GM21515 (cell line): ENCODE measurements around the gene MBLAC1.
"Not testable (repeated sequence)": the region's sequence is repeated elsewhere in the genome, so short reads cannot be mapped to it uniquely, and the experiment has no call there.

ENCODE experiments used
- ATAC-seq: cut with Tn5 transposase; IDR thresholded peaks from one replicate; pipeline ENCODE4 v1.9.1; 2021; ENCODE audit not compliant: unreplicated experiment

MBLAC1 gene

DNA sequence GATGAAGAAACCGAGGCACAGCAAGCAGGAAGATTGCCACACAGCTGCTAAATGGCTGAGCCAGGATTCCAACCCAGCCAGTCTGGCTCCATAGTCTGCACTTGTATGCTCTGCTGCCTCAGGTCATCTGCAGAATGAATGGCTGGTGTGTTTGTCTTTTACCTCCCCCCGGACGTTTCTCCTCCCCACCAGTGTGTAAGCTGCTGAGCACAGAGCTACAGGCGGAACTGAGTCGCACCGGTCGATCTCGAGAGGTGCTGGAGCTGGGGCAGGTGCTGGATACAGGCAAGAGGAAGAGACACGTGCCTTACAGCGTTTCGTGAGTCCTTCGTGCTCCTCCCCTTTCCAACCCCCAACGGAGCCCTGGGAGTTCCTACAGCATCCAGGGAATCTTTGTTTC is 4.7 kb upstream of the MBLAC1 start:
- no peak for ATAC-seq

DNA sequence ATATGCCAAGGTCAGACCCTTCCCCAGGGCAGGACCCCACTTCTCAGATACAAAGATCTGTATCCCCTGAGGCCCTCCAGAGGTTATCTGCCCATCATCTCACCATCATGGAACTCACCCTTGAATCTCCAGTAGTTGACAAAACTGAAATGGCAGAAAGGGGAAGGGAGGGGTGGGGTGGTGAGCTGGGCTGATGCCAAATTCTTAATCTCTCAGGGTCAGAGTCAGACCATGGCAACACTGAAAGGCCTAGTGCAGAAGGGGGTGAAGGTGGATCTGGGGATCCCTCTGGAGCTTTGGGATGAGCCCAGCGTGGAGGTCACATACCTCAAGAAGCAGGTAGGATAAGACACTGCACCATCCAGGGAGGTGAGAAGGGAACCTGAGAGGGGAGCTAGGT is 4.2 kb upstream of the MBLAC1 start:
- ATAC-seq: no peak

DNA sequence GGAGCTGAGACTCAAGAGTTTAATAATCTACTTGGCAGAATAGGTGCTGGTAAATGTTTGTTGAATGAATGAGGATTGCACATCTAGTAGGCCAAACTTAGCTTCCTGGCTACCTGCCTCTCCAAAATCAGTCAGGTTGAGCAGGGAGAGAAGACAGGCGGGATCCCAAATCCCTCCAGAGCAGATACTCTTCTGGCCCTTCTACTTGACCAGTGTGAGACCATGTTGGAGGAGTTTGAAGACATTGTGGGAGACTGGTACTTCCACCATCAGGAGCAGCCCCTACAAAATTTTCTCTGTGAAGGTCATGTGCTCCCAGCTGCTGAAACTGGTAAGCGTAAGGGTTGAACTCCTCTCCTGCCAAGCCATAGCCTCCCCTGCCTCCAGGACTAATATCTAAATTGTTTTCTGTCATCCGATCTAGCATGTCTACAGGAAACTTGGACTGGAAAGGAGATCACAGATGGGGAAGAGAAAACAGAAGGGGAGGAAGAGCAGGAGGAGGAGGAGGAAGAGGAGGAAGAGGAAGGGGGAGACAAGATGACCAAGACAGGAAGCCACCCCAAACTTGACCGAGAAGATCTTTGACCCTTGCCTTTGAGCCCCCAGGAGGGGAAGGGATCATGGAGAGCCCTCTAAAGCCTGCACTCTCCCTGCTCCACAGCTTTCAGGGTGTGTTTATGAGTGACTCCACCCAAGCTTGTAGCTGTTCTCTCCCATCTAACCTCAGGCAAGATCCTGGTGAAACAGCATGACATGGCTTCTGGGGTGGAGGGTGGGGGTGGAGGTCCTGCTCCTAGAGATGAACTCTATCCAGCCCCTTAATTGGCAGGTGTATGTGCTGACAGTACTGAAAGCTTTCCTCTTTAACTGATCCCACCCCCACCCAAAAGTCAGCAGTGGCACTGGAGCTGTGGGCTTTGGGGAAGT is 2.2 kb upstream of the MBLAC1 start:
- no peak for ATAC-seq

DNA sequence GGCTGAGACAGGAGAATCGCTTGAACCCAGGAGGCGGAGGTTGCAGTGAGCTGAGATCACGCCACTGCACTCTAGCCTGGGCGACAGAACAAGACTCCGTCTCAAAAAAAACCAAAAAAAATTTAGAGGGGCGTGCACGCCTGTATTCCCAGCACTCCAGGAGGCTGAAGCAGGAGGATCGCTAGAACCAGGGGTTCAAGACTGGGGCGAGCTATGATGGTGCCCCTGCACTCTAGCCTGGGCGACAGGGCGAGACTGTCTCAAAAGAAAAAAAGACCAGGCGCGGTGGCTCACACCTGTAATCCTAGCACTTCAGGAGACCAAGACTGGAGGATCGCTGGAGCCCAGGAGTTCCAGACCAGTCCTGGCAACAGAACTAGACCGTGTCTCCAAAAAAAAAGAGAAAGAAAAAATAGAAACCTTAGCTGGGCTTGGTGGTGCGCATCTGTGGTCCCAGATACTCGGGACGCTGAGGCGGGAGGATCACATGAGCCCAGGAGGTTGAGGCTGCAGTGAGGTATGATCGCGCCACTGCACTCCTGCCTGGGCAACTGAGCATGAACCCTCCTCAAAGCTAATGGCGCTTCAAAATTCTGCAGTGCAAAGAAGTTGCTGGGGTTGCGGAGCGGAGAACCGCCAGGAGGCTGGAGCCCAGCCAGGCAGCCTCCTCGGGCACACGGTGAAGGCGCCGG is 382 bp upstream of the MBLAC1 start:
- ATAC-seq: peak; percentile 26

DNA sequence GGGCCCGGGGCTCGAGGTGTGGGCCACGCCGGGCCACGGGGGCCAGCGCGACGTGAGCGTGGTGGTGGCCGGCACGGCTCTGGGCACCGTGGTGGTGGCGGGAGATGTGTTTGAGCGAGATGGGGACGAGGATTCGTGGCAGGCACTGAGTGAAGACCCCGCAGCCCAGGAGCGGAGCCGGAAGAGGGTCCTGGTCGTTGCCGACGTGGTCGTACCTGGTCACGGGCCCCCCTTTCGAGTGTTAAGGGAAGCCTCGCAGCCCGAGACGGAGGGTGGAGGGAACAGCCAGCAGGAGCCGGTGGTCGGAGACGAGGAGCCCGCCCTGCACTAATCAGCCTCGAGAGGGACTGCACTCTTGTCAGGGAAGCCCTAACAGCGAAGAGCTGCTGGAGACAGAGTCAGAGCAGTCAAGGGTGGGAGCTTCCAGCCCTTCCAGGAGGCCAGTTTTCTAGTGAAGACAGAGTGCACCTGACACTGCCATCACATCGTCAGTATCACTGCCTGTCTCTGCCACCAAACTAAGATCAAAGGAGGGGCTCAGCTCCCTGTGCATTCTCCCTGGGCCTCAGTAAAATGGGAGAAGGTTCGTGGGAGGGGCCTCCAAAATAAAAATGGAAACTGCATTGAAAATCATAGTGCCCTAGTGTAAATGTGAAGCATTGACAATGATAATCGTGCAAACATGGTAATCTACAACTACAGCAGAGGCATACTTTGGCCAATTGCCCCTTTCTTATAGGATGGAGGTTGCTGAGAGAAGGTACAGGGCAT is 1.3 kb downstream of the MBLAC1 start:
- peak; percentile 1 for ATAC-seq

DNA sequence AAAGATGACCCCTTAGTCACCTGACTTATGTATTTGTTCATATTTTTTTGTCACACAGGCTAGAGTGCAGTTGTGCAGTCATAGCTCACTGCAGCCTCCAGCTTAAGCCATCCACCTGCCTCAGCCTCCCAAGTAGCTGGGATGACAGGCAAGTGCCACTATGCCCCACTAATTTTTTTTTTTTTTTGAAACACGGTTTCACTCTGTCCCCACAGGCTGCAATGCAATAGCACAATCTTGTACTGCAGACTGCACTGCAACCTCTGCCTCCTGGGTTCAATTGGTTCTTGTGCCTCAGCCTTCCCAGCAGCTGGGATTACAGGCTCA is 1.8 kb downstream of the MBLAC1 start:
- no peak for ATAC-seq

DNA sequence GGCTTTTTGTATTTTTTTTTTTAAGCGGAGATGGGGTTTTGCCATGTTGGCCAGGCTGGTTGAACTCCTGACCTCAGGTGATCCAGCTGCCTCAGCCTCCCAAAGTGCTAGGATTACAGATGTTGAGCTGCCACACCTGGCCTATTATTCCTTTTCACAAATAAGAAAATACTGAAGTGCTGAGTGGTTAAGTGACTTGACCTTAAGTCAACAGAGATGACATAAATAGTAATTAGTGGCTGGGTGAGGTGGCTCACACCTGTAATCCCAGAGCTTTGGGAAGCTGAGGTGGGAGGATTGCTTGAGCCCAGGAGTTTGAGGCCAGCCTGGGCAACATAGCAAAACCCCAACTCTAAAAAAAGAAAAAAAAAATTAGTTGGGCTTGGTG is 3.4 kb downstream of the MBLAC1 start:
- not testable (repeated sequence) for ATAC-seq

DNA sequence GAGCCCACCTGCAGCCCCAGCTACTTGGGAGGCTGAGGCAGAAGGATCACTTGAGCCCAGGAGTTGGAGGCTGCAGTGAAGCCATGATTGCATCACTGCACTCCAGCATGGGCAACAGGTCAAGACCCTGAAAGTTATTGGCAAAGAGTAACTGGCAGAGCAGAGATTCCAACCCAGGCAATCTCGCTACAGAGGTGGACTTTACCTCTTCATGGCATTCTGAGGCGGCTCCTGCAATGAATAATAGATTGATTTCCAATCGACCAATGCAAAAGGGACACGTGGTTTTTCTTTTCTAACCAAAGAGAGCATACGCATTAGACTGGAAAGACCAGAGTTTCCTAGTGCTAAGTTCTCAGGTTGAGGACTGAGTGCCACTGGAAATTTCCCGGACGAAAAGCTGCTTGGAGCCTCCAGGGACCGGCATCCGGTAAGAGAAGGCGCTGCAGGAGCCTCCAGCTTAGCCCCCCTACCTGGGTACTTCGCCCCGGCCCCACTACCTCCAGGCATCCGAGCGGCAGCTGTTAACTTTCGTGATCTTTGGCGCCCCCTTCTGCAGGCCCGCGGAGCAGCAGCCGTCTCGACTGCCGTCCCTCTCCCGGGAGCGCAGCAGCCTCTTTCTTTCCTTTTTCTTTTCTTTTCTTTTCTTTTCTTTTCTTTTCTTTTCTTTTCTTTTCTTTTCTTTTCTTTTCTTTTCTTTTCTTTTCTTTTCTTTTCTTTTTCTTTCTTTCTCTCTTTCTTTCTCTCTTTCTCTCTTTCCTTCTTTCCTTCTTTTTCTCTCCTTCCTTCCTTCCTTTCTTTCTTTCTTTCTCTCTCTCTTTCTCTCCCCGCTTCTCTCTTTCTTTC is 4.1 kb downstream of the MBLAC1 start:
- no peak for ATAC-seq

DNA sequence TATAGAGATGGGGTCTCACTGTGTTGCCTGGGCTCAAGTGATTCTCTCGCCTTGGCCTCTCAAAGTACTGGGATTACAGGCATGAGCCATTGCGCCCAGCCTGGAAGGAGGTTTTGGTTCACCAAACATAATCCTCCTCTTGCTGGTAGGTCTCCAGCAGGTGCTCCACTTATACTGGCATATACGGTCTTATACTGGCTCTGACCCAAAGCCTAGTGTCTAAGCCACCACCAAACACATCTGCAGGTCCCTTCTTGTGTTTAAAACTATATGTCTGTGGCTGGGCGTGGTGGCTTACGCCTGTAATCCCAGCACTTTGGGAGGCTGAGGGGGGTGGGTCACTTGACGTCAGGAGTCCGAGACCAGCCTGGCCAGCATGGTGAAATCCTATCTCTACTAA is 5.4 kb downstream of the MBLAC1 start:
- ATAC-seq: no peak

DNA sequence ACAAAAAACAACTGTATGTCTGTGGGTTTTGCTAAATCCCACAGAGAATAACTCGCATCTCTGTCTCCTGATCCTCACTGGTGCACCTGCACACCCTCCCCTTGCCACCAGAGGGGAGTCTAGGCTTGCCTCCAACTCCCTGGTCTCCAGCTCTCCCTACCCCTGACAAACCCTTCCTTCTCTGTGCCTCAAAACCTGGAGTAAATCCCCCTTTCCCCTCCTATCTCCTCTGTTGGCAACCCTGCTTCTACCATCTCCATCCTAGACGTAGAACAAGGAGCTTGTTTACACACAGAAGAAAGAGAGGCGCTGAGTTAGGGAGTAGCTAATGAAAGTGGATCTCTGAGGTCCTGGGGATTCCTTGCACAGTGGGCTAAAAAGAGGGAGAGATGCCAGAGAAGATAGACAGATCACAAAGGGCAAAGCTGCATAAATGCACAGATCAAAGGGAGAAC is 6.0 kb downstream of the MBLAC1 start:
- ATAC-seq: peak; percentile 51

DNA sequence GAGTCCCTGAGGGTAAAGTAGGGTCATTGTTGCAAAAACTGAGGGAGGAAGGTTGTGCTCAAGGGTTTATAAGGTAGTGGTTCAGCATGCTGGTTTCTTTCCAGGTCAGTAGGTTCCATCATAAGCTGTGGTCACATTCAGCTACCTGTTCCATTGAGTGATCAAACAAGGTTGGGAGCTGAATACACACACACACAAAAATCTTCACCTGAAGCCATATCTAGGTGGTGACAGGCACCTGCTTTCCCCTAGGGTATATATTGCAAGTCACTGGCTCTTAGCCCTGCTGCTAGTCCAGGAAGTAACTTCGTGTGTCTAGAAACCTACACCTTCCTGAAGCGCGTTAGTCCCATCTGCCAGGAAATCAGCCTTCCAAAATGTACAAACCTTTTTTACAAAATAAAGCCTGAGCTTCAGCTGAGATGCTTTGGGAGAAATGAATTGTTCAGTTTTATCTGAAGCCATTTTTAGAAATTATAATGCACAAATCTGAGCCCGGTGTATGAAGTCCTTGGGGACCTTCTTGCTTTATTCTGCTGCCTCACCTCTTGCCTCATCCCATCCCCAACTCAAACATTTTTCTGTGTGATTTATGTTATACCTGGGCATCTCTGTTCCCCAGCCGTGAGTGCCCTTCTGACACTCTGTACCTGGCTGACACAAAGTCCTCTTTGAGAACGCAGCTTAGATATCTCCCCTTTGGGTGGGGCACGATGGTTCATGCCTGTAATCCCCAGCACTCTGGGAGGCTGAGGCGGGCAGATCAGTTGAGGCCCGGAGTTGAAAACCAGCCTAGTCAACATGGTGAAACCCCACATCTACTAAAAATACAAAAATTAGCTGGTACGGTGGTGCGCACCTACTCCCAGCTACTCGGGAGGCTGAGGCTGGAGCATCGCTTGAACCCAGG is 11.3 kb downstream of the MBLAC1 start:
- no peak for ATAC-seq

DNA sequence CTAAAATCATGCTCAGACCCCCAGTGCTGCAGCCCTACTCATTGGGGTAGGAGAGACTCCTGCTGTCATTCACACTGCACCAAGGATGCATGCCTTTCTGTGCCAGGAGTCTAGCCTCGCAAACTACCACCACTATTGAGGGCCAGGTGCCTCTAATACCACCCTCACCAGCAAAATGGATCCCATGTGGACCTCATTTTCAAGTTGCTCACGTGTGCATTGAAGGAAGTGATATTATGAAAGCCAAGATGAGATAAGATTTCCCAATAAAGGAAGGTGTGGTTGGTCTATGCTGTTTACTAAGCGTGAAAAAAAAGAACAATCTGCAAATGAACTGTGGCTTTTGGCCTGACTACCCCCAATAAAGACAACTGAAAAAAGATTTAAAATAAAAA is 14.8 kb downstream of the MBLAC1 start:
- no peak for ATAC-seq

DNA sequence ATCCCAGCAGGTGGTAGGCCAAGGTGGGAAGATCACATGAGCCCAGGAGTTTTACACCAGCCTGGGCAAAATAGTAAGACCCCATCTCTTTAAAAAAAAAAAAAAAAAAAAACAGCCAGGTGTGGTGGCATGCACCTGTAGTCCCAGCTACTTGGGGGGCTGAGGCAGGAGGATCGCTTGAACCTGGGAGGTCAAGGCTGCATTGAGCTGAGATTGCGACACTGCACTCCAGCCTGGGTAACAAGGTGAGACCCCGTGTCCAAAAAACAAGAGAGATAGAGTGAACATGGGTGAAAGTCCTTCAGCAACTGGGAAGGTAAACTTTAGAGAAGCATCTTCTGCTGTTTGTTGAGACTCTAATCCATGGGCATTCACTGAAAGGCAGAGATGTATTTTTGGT is 15.7 kb downstream of the MBLAC1 start:
- no peak for ATAC-seq

DNA sequence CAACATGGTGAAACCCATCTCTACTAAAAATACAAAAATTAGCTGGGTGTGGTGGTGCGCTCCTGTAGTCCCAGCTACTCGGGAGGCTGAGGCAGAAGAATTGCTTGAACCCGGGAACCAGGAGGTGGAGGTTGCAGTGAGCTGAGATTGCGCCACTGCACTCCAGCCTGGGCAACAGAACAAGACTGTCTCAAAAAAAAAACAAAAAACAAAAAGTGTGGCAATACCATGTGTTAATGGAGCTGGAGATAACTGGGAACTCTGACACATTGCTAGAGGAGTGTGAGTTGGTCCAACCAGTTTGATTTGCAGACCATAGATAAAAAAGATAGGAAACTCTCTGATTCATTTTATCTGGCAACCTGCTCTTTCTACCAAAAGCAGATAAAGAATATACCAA is 19.6 kb downstream of the MBLAC1 start:
- not testable (repeated sequence) for ATAC-seq

DNA sequence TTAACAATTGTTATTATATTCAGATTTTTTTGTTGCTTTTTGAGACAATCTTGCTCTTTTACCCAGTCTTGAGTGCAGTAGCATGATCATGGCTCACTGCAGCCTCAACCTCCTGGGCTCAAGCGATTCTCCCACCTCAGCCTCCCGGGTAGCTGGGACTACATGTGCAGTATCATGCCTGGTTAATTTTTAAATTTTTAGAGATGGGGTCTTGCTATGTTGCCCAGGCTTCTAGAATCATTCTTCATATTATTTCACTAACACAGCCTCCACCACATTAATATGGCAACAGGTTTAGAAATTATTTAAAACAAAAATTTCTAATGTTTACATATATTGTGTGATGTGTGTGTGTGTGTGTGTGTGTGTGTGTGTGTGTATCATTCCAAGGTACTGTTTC is 20.5 kb downstream of the MBLAC1 start:
- ATAC-seq: no peak

DNA sequence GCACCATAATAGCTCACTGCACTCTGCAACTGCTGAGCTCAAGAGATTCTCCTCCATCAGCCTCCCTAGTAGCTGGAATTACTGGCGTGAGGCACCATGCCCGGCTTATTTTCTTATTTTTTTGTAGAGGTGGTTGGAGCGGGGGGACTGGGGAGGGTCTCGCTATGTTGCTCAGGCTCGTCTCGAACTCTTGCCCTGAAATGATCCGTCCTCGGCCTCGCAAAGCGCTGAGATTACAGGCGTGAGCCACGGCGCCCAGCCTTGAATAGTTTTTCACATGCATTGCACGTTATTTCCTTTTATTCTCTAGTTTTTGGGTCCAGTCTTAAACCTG is 21.4 kb downstream of the MBLAC1 start:
- no peak for ATAC-seq

DNA sequence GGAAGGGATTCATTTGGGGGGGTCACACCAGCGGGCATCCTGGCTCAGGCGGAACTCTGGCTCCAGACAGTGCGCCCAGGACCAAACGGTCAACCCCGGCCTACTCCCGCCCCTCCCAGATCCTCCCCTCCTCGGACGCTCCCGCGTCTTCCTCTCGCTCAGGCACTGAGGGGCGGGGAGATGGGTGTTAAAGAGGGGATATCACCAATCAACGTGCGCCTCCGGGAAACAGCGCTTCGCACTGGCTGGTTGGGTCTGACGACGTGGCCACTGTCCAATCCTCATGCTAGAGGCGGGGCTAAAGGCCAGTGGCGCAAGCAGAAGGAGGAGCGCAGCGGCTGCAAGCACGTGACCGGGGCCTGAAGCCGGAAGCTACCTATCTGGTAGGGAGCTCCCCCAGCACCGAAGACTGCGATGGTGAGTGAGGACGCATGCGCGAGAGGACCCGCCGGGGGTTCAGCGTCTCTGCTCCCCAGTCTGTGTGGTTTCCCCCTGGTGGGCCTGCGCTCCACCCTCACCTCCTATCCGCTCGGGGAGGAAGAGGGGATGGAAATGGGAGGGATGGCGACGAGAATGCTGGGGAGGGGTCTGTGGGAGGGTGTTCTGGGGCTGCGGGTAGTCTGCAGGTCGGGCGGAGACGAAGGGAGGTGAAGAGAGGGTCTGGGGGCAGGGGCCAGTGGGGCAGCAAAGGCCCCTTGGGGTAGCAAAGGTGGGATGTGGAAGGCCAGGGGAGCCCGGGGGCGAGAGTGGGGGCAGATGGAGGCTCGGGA is 22.0 kb downstream of the MBLAC1 start, which contains the start of gene LAMTOR4:
LAMTOR4 (plus strand) TSS at position 360 of the 770 bp plus-strand sequence; CDS start at position 415, 55 bp downstream.
- peak; percentile 98 for ATAC-seq

DNA sequence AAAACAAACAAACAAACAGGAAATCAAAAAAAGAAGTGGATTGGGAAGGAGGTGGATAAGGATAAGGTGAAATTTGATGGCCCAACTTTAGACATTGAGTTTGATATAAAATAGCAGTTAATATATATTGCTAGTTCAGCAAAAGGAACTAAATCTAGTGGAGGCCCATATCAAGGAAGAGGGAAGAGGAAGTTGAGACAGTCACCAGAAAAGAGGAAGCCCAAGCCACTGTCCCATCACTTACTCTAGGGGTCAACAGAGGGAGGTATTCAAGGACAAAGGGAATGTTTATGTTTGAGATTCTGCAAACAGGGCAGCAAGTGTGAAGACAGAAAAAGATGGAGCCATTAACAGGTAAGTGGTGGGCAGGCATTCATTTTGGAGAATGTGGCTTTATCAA is 25.6 kb downstream of the MBLAC1 start:
- no peak for ATAC-seq
